Measurements from ENCODE around the gene TENM4.

The TENM4 gene

GRCh38 chr11:79160791-79161403, 279.9 kb downstream of the TENM4 start:
- DNase-seq = no peak

GRCh38 chr11:79159657-79160450, 281.0 kb downstream of the TENM4 start:
- no peak for DNase-seq

- no peak for DNase-seq
Measured at GRCh38 chr11:79157738-79158137, 283.1 kb downstream of the TENM4 start.

GRCh38 chr11:79156031-79156430, 284.8 kb downstream of the TENM4 start:
- DNase-seq = no peak

- DNase-seq = no peak
Measured at GRCh38 chr11:79155237-79155636, 285.6 kb downstream of the TENM4 start.

GRCh38 chr11:79152511-79152910, 288.3 kb downstream of the TENM4 start:
- DNase-seq = no peak

- no peak for DNase-seq
Measured at GRCh38 chr11:79151396-79151795, 289.4 kb downstream of the TENM4 start.

- no peak for DNase-seq
Measured at GRCh38 chr11:79150966-79151365, 289.9 kb downstream of the TENM4 start.

- no peak for DNase-seq
Measured at GRCh38 chr11:79150320-79150719, 290.5 kb downstream of the TENM4 start.

GRCh38 chr11:79147731-79148130, 293.1 kb downstream of the TENM4 start:
- no peak for DNase-seq

- no peak for DNase-seq
Measured at GRCh38 chr11:79147011-79147410, 293.8 kb downstream of the TENM4 start.

- DNase-seq = no peak
Measured at GRCh38 chr11:79139900-79140299, 300.9 kb downstream of the TENM4 start.

GRCh38 chr11:79129702-79130101, 311.1 kb downstream of the TENM4 start:
- DNase-seq = no peak

- no peak for DNase-seq
Measured at GRCh38 chr11:79128291-79128690, 312.5 kb downstream of the TENM4 start.

- no peak for DNase-seq
Measured at GRCh38 chr11:79122759-79123158, 318.1 kb downstream of the TENM4 start.

- DNase-seq = peak; percentile 58
Measured at GRCh38 chr11:79121351-79121750, 319.5 kb downstream of the TENM4 start.

- DNase-seq = peak; percentile 98
Measured at GRCh38 chr11:79119491-79120284, 321.1 kb downstream of the TENM4 start.

GRCh38 chr11:79117488-79117887, 323.3 kb downstream of the TENM4 start:
- no peak for DNase-seq

GRCh38 chr11:79116600-79116999, 324.2 kb downstream of the TENM4 start:
- DNase-seq = no peak

- DNase-seq = no peak
Measured at GRCh38 chr11:79113054-79113690, 327.7 kb downstream of the TENM4 start.

GRCh38 chr11:79110796-79111195, 330.0 kb downstream of the TENM4 start:
- no peak for DNase-seq

- no peak for DNase-seq
Measured at GRCh38 chr11:79110321-79110720, 330.5 kb downstream of the TENM4 start.

GRCh38 chr11:79108851-79109250, 332.0 kb downstream of the TENM4 start:
- DNase-seq = no peak

All from NCI-H524 treated with DMSO at 0.1 percent for 48 hours (cell line).